Activated CD4-positive, CD25-positive, alpha-beta regulatory T cell treated with anti-CD3 and anti-CD28 coated beads, Interleukin-2, amount 50 U/mL, for 24 hours (primary cell): ENCODE results near the gene CEP170B.
"Not testable (repeated sequence)": the region's sequence is repeated elsewhere in the genome, so short reads cannot be mapped to it uniquely, and the experiment has no call there.

Experiments used
- ATAC-seq, 2 donors: fragments of 150-1000 bp; cut with Tn5 transposase; one replicate each; pipeline ENCODE4 v1.10.0; 2021; ENCODE audit warnings: mild to moderate bottlenecking in 1 of 2, moderate library complexity in 1 of 2

The CEP170B gene

DNA sequence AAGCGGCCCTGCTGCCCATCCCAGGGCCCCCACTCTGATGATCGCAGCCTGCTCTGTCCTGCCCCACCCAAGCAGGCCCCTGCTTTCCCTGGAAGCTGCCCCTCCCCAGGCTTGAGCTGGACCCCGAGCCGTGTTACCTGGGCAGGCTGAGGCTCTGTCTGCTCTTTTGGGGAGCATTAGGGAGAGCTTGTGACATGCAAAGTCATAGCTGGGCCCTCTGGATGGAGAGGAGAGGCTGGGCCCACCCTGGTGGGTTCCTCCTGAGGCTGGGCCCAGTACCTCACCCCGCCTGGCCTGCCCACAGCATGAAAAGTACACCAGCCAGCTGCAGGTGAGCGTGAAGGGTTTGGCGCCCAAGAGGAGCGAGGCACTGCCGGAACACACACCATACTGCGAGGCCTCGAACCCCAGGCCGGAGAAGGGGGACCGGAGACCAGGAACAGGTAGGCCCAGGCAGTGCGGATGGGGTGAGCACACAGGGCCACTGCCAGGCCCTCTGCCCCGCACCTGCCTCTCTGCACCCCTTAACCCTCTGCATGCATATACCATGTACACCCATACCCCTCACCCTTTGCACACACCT lies 15.0 kb downstream of the CEP170B start:
- ATAC-seq = no peak

- ATAC-seq = no peak
These were observed 15.6 kb downstream of the CEP170B start for GRCh38 chr14:104880584-104881210.

- no peak for ATAC-seq
These were observed 16.4 kb downstream of the CEP170B start for GRCh38 chr14:104881369-104881979.

DNA sequence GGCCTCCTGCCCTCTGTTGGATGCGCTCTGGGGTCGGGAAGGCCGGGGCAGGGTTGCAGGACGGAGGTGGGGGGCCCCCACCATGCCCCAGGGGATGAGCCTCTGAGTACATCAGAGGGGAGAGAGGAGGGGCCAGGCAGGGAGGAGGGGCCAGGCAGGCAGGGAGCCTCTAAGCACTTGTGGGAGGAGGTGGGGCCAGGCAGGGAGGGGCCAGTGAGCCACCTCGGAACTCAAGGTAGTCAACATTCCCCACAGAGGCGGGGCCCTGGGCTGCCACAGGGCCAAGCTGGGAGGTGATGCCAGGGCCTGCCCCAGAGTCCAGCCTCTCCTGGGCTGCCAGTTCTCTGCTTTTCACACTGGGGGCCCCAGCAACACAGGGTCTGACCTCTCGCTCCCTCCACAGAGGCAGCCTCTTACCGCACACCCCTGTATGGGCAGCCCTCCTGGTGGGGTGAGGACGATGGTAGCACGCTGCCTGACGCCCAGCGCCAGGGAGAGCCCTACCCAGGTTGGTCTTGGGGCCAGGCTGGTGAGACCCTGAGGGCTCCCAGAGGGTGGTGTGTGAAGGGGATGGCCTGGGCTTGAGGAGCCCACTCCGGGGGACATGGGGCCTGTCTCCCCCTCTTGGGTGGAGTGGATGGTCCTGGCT lies 17.4 kb downstream of the CEP170B start:
- peak; percentile 29 to 46 for ATAC-seq

DNA sequence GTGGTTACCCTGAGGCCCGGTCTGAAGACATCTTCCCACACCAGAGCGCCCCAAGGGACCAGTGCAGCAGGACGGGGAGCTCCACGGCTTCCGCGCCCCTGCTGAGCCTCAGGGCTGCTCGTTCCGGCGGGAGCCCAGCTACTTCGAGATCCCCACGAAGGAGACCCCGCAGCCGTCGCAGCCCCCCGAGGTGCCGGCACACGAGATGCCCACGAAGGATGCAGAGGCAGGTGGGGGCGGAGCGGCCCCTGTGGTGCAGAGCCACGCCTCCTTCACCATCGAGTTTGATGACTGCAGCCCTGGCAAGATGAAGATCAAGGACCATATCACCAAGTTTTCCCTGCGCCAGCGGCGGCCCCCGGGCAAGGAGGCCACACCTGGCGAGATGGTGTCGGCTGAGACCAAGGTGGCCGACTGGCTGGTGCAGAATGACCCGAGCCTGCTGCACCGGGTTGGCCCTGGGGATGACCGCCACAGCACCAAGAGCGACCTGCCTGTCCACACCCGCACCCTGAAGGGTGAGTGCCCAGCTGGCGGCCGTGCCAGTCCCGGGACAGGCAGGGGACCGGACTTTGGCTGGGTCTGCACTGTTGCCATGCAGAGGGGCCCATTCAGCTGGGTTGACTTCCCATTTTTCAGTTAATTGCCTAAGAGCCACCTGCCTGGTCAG lies 18.1 kb downstream of the CEP170B start:
- ATAC-seq = no peak

DNA sequence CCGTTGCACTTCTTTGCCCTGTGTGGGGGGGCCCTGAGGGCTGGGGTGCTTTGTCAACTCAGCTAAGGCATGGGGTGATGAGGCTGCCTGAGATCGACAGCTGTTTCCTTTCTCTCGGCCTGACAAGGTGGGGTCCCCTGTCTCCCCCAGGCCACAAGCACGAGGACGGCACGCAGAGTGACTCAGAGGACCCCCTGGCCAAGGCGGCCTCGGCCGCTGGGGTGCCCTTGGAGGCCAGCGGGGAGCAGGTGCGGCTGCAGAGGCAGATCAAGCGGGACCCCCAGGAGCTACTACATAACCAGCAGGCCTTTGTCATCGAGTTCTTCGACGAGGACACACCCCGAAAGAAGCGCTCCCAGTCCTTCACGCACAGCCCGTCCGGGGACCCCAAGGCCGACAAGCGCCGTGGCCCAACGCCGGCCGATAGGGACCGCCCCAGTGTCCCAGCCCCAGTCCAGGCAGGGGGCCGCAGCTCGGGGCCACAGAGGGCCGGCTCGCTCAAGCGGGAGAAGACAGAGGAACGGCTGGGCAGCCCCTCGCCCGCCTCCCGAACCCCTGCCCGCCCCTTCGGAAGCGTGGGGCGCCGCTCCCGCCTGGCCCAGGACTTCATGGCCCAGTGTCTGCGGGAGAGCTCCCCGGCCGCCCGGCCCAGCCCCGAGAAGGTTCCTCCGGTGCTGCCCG lies 18.8 kb downstream of the CEP170B start:
- ATAC-seq = no peak

GRCh38 chr14:104884381-104884780 lies 19.3 kb downstream of the CEP170B start:
- not testable (repeated sequence) for ATAC-seq

DNA sequence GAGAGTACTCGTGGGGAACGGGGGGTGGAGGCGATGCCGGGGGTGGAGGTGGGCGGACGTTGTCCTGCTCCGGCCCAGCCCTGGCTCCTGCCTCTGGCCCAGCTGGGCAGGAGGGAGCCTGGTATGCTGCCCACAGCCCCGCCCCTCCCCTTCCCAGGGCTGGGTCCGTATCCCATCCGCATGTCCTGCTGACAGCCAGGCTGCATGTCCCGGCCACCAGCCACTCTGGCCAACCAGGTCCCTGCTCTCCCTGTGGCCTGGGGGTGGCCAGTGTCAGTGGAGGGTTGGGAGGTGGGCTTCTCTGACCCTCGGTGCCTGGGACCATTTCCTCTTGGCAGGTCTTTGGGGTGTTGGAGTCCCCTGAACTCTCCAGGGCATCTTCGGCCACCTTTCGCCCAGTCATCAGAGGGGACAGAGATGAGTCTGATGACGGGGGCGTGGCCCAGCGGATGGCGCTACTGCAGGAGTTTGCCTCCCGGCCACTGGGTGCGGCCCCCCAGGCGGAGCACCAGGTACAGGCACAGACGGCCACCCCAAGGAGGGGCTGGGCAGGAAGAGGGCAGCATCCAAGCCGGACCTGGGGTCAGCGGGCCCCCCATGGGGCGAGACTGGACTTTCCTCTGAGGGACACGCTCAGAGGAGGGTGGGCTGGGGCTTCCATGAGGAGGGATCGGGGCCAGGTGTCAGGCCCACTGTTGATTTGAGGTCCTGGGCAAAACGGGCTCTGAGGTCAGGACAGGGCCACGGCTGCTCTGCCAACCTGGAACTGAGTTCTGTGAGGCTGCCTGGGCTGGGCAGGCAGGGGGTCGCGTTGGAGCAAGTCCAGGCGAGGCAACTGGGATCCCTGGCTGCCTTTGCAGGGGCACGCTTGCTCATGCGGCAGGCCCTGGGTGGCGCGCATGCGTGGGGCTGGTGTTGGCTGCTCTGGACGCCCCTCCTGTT lies 20.2 kb downstream of the CEP170B start:
- no peak for ATAC-seq

DNA sequence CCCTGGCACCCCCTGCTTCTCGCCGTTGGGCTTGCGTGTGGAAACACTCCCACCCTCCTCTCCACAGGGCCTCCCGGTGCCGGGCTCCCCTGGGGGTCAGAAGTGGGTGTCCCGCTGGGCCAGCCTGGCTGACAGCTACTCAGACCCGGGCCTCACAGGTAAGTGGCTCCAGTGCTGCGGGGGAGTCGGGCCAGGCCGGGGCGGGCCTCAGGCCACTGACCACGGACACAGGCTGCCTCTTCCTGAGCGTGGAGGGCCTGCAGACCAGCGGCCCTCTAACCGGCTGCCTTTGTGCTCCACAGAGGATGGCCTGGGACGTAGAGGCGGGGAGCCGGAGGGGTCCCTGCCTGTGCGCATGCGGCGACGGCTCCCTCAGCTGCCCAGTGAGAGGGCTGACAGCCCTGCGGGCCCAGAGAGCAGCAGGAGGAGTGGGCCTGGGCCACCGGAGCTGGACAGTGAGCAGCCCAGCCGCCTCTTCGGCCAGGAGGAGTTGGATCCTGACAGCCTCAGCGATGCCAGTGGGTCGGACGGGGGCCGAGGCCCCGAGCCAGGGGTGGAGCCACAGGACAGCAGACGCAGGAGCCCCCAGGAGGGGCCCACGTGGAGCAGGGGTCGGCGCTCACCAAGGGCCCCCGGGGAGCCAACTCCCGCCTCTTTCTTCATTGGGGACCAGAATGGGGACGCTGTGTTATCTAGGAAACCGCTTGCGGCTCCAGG lies 21.1 kb downstream of the CEP170B start:
- no peak for ATAC-seq

GRCh38 chr14:104886690-104887622 lies 21.9 kb downstream of the CEP170B start:
- no peak for ATAC-seq

- ATAC-seq = no peak
These were observed 22.8 kb downstream of the CEP170B start for GRCh38 chr14:104887623-104888488.

DNA sequence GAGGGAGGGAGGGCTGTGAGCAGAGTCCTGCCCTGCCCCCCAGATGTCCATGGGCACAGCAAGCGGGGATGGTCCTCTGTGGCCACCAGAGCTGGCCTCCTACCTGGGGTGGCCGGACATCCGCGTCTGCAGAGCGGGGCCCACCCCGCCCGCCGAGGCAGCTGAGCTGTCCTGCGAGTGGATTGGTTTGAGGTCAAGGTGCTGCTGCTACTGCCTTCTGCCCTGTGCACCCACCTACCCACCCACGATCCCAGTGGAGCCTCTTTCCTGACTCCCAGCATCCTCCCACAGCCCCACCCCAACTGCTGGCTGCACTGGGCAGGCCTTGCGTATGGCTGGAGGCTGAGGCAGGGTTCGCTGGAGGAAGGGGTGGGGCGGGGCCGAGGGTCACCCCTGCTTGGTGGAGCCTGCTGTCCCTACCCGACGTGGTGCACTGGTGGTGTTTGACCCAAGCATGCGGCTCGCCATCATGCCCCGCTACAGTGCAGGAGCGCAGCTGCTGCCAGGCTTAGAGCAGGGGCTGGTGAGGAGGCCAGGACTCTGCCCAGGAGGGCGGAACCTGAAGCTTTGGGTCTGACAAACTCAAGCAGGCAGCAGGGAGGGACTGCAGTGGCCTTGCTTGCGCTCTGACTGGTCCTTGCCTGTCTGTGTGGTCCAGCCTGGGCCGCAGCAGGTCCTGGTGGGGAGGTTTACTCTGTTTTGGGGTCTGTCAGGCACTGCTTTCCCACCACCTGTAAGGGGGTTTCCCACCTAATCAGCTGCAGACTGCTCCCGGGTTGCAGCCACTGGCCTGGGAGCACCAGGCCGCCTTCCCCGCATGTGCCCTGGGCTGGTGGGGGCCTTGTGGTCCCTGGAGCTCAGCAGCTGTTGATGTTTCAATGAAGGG lies 23.7 kb downstream of the CEP170B start:
- ATAC-seq = no peak

DNA sequence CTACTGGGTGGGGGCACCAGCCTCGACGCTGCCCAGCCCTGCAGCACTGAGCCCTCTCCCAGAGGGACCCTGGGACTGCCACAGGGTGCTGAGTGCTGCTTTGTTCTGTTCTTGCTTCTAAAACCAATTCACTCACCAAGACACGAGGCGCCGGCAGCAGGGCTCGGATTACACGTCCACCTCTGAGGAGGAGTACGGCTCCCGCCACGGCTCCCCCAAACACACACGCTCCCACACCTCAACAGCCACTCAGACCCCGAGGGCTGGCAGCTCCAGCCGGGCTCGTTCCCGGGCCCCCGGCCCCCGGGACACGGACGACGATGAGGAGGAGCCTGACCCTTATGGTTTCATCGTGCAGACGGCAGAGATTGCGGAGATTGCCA lies 24.3 kb downstream of the CEP170B start:
- no peak for ATAC-seq

GRCh38 chr14:104890292-104890691 lies 25.2 kb downstream of the CEP170B start:
- not testable (repeated sequence) for ATAC-seq

DNA sequence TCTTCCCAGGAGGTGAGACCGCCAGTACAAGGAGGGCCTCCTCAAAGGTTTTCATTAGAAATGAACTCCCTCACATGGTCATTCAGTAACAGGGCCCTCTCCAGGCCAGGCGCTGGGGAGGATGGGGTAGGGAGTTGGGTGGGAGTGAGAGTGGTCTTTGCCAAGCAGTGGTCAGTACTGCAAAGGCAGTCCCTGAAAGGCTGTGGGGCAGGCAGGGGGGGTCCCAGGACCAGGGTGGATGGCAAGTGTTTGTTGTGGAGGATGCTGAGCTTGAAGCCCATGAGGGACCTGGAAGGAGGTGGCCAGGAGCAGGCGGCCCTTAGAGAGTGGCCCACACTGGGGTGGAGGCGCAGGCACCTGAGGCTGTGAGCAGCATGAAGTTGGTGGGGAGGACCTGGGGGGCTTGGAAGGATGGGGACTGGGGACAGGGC lies 26.1 kb downstream of the CEP170B start:
- ATAC-seq = no peak

- no peak for ATAC-seq
These were observed 26.8 kb downstream of the CEP170B start for GRCh38 chr14:104891664-104892530.
